ENCODE results near the gene CCDC192.

DNA sequence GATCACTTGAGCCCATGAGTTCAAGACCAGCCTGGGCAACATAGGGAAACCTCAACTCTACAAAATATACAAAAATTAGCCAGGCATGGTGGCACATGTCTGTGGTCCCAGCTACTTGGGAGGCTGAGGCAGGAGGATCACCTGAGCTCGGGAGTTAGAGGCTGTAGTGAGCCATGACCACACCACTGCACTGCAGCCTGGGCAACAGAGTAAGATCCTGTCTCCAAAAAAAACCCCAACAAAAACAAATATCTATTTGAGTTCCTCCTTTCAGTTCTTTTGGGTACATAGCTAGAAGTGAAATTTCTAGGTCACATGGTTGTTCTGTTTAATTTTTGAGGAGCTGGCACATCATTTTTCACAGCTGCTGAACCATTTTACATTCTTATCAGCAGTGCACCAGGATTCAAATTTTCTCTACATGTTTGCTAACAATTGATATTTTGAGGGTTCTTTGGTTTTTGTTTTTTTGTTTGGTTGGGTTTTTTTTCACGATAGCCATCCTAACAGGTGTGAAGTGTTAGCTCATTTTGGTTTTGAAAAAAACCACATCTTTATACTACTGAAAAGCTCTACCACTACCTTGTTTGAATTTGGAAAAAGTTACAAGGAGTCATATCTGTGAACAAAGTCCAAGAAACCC, 203.5 kb downstream of the CCDC192 start:
- no peak for TF ChIP-seq CTCF (IDR thresholded peaks at IDR 0.05)
- TF ChIP-seq POLR2A (IDR thresholded peaks at IDR 0.05), result no peak
